KOPT-K1 (cell line): Measurements from ENCODE around the gene DGKK.

Experiments used
- H3K27ac ChIP-seq: fragments of 200-600 bp; sonication (generic); 2 replicates; pipeline ENCODE4 v1.5.1; 2016; ENCODE audit warnings: antibody characterized with exemption, mild to moderate bottlenecking, low read depth, low read length; ENCODE audit not compliant: poor library complexity, severe bottlenecking
- H3K36me3 ChIP-seq: fragments of 200-600 bp; sonication (generic); 2 replicates; pipeline ENCODE4 v1.5.1; 2017; ENCODE audit warnings: antibody characterized with exemption, mild to moderate bottlenecking, low read length, moderate library complexity; ENCODE audit not compliant: insufficient read depth
- H3K9me3 ChIP-seq: fragments of 200-600 bp; sonication (generic); 2 replicates; pipeline ENCODE4 v1.5.1; 2017; ENCODE audit warnings: antibody characterized with exemption, low read length, mild to moderate bottlenecking; ENCODE audit not compliant: insufficient read depth, poor library complexity, severe bottlenecking

DGKK gene, protein sequence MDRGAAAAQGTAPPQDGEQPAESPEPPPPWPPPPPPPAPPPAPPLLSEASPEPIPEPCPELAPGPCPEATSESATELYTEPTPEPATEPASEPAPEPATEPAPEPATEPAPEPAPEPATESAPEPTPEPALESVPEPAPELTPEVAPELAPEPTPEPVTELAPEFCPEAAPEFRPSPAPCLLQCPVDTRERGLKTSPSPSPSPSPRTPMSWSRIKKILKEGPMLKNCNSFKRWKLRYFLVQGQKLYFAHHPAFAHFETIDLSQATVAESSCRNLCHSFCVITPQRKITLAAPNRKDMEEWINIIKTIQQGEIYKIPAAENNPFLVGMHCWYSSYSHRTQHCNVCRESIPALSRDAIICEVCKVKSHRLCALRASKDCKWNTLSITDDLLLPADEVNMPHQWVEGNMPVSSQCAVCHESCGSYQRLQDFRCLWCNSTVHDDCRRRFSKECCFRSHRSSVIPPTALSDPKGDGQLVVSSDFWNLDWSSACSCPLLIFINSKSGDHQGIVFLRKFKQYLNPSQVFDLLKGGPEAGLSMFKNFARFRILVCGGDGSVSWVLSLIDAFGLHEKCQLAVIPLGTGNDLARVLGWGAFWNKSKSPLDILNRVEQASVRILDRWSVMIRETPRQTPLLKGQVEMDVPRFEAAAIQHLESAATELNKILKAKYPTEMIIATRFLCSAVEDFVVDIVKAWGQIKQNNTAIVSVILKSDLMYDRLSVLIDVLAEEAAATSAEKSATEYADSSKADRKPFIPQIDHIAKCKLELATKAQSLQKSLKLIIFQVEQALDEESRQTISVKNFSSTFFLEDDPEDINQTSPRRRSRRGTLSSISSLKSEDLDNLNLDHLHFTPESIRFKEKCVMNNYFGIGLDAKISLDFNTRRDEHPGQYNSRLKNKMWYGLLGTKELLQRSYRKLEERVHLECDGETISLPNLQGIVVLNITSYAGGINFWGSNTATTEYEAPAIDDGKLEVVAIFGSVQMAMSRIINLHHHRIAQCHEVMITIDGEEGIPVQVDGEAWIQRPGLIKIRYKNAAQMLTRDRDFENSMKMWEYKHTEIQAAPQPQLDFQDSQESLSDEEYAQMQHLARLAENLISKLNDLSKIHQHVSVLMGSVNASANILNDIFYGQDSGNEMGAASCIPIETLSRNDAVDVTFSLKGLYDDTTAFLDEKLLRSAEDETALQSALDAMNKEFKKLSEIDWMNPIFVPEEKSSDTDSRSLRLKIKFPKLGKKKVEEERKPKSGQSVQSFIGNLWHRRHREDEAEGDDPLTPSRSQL

GRCh38 chrX:50470103-50471031 is at the start of gene DGKK:
Gene DGKK, minus strand, starts transcription at chrX:50470825. Its CDS starts 147 bp downstream, at chrX:50470678.
- H3K9me3 ChIP-seq, result no peaks in the 10 kb centered on the region
- H3K36me3 ChIP-seq, result no peaks in the 10 kb centered on the region
- H3K27ac ChIP-seq, result no peak within 1 kb of the TSS

GRCh38 chrX:50514811-50515210 is 44.2 kb upstream of the DGKK start:
- Histone ChIP-seq H3K27ac (no peak overlapping the region), H3K9me3 (no peaks in the 10 kb centered on the region), H3K36me3 (no peaks in the 10 kb centered on the region)

- no peaks in the 10 kb centered on the region for H3K9me3 ChIP-seq
- no peaks in the 10 kb centered on the region for H3K36me3 ChIP-seq
- no peak overlapping the region for H3K27ac ChIP-seq
Measured at GRCh38 chrX:50497114-50497513, 26.5 kb upstream of the DGKK start.

GRCh38 chrX:50495616-50496015 is 25.0 kb upstream of the DGKK start:
- Histone ChIP-seq H3K27ac (no peak overlapping the region), H3K9me3 (no peaks in the 10 kb centered on the region)

GRCh38 chrX:50492720-50493119 is 22.1 kb upstream of the DGKK start:
- Histone ChIP-seq H3K9me3 (no peaks in the 10 kb centered on the region), H3K36me3 (no peaks in the 10 kb centered on the region), H3K27ac (no peak overlapping the region)

More at GRCh38 chrX:50495616-50496015, 25.0 kb upstream of the DGKK start:
- H3K36me3 ChIP-seq, result no peaks in the 10 kb centered on the region

GRCh38 chrX:50484662-50485061 is 14.0 kb upstream of the DGKK start:
- H3K9me3 ChIP-seq, result no peaks in the 10 kb centered on the region
- no peaks in the 10 kb centered on the region for H3K36me3 ChIP-seq
- no peak overlapping the region for H3K27ac ChIP-seq

- Histone ChIP-seq H3K27ac (no peak overlapping the region), H3K9me3 (no peaks in the 10 kb centered on the region), H3K36me3 (no peaks in the 10 kb centered on the region)
Measured at GRCh38 chrX:50483283-50483682, 12.7 kb upstream of the DGKK start.

- Histone ChIP-seq H3K27ac (no peak overlapping the region), H3K9me3 (no peaks in the 10 kb centered on the region), H3K36me3 (no peaks in the 10 kb centered on the region)
Measured at GRCh38 chrX:50475208-50475607, 4.6 kb upstream of the DGKK start.

DNA sequence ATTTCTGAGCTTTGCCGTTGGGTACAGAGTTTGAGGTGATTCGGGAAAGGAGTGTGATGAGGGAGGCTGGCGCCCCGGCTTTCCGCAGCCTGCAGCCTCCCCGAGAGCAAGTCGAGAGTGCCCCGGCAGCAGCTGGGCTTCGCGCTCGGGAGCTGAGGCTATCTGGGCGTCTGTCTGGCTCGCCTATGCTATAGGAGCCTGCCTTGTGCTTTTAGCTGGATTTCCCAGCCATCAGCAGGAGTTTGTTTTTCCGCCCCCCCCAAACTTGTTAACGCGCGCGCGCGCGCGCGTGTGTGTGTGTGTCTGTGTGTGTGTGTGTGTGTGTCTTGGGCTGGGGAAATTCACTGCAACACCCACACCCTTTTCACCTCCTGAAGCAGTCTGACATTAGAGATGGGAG is 765 bp upstream of the DGKK start:
- H3K9me3 ChIP-seq, result no peaks in the 10 kb centered on the region
- no peaks in the 10 kb centered on the region for H3K36me3 ChIP-seq
- no peak overlapping the region for H3K27ac ChIP-seq

DNA sequence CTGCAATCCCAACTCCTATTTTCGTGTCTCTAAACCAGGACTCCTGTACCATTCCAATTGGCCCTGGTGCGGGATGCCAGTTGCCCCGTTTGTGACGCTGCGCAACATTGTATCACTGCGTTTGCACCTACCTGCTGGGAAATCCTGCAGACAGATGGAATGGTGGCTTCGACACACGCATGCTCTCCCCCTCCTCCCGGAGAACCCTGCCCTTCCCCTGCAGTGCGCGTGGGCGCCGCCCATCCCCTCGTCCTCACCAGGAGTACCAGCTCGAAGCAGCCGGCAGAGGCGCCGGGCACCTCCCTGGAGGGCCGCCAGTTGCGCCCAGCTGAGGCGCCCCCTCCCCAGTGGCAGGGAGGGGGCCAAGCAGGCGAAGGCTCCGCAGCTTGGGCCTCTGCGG is 1.4 kb downstream of the DGKK start:
- Histone ChIP-seq H3K36me3 (no peaks in the 10 kb centered on the region), H3K27ac (no peak overlapping the region), H3K9me3 (no peaks in the 10 kb centered on the region)

GRCh38 chrX:50459615-50460014 is 11.0 kb downstream of the DGKK start:
- Histone ChIP-seq H3K36me3 (no peaks in the 10 kb centered on the region), H3K9me3 (no peaks in the 10 kb centered on the region), H3K27ac (no peak overlapping the region)

DNA sequence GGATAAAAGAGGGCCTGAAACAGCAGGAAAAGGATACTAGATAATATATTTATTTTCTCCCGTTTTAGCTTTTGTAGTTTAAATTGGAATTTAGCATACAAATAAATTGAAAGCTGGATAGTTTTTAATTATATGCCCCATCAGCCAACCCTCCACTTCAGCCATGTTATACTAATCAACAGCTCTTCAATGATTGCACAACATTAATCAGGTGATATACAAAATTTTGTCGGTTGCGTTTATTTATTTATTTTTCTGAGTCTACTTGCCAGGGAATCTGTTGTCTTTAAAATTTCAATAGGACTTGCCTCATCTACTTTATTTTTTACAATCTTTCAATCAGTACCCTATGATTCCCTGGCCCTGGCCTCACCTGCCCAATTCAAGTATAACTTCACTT is 12.1 kb downstream of the DGKK start:
- Histone ChIP-seq H3K36me3 (no peaks in the 10 kb centered on the region), H3K9me3 (no peaks in the 10 kb centered on the region), H3K27ac (no peak overlapping the region)

GRCh38 chrX:50456712-50457484 is 13.7 kb downstream of the DGKK start:
- H3K36me3 ChIP-seq, result no peaks in the 10 kb centered on the region
- H3K9me3 ChIP-seq, result no peaks in the 10 kb centered on the region
- no peak overlapping the region for H3K27ac ChIP-seq
